CD4-positive, alpha-beta T cell treated with Interleukin-2 at 100 ng/mL for 4 hours (primary cell): ENCODE data around the gene CMBL.
"Not testable (repeated sequence)": the region's sequence is repeated elsewhere in the genome, so short reads cannot be mapped to it uniquely, and the experiment has no call there.

Experiments used
- DNase-seq: peaks from one replicate; pipeline ENCODE4 v3.0.0-alpha.2; 2020; ENCODE audit warnings: low spot score

CMBL gene

DNA sequence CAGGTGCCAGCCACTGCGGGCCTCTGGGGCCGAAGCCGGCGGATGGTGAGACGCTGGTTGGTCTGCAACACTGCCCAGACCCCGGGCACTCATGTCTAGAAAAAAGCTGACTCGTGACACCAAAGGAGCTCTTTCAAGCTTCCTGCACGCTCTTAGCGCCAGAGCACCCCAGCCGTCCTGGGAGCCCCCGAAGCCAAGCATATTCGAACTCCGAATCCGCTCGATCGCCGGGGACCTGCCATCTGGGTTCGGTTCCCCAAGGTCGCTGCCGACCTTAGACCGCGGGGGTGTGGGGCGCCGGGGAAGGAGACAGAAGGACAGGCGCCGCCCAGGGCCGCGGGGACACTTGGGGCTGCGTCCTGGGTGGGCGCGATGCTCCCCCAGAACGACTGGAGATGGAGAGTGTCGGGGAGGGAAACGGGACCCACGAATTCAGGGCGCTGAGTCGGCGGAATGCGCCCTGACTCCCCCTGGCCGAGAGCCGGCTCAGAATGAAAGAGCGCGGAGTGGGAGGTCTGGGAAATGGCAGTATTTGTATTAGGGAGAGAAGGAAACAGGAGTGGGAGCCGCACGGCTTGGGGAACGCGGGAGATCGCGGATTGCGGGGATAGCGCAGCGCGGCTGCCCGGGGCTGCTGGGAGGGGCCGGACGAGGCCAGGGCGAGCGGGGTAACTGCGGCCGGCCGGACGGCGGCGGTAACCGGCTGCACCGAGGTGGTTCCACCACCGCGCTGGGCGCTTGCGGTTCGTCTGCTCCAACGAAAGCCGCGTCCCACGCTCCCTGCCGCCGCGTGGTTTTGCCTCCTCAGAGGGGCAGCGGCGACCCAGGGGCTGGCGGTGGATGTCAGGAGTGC, 25.7 kb upstream of the CMBL start:
- no peak for DNase-seq

DNA sequence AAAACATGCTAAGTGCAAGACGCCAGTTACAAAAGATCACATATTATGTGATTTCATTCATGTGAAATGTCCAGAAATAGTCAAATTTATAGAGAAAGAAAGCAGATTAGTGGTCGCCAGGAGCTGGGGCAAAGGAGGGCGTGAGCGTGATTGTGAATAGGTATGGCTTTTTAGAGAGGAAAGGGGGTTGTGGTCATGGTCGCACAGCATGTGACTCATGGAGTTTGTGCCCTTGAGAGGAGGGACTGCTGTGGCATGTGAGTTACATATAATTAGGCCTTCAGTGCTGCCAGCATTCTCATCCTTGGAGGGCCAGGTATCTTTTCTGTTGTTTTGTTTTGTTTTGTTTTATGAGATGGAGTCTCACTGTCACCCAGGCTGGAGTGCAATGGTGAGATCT, 24.6 kb upstream of the CMBL start:
- no peak for DNase-seq

DNA sequence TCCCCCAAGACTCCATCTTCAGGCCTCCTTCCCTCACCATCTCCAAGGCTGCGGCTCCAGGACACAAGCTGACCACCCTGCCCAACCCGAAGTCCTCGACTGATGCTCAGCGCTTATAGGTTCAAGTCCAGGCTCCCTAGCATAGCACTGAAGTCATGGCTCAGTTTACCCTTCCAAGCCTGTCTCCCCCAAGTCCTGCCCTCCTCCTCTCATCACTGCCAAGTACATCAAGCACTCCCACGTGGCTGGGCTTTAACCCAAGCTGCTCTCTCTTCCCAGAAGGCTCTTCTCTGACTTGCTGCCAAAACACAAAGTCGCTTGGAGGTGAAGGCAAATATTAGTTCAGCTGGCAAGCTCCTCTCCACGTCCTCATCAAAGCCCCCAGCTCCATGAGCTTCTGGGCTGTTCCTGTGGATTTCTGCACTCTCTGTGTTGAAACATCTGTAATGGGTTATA, 23.7 kb upstream of the CMBL start:
- no peak for DNase-seq

DNA sequence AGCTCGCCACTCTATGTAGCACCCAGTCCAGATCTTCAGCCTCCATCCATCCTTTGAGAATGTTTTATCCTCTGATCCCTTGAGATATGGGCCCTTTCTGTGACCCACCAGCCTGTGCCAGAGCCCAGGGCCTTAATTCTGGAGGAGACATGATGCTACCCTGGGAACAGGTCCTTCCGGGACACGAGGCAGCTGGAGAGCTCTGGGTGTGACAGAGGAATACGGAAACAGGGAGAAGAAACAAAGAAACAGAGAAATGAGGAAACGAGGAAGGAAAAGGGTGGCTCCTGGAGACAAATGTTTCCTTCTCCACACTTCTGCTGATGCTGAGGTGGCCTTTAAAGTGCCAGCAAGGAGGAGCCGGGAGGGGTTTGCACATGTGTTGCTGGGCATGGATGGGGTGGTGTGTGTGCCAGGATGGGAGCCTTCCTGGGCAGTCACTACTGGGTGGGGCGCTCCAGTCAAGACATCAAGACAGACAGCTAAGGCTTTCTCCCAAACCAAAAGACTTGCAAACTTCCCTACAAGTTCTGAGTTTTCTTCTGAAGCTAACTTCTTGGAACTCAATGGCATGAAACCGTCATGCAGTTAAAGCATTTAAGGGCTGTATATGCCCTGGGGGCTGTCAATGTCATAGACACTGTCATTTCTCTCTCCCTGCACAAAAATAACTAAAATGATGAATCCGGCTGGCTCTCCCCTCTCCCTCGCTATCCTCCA, 23.0 kb upstream of the CMBL start:
- DNase-seq = no peak

DNA sequence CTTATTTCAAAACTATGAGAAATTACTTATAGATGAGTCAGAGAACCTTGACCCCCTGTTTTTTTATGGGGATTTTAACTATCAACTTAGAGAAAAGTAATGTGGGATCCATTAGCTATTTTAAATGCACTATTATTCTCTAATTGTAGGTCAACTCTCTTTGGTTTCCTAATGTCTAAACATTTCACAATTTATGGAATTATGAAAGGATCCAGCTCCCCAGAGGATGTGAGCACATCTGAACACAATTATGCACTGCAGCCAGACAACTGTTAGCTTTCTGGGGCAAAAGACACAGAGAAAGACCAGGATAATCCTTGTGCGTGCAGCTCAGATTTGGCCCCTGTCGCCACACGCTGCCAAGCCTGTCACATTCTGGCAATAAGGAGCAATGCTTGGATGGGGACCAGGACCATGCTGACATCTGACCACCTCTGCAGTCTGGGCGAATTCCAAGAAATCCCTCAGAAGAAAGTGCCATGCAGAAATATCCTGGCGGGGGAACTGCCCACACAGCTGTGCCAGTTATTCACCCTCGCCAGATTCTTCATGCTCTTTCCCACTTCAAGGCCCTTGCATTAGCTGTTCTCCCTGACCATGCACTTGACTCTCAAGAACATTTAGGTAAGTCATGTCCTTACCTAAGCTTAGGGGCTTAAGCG, 22.2 kb upstream of the CMBL start:
- no peak for DNase-seq

DNA sequence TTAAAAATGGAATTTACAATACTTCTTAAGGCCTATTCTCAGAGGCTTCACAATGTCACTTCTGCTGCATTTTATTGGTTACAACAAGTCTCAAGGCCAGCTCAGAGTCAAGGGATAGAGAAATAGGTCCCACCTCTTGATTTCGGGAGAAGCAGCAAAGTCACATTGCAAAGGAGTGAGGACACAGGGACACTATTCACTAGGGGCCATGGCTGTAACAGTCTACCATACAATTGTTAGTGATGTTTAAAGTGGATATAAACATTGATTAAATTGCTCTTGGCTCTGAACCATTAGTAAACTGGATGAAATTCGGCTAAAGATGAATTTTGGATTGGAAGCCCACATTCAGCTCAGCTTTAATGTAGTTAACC, 21.7 kb upstream of the CMBL start:
- no peak for DNase-seq

DNA sequence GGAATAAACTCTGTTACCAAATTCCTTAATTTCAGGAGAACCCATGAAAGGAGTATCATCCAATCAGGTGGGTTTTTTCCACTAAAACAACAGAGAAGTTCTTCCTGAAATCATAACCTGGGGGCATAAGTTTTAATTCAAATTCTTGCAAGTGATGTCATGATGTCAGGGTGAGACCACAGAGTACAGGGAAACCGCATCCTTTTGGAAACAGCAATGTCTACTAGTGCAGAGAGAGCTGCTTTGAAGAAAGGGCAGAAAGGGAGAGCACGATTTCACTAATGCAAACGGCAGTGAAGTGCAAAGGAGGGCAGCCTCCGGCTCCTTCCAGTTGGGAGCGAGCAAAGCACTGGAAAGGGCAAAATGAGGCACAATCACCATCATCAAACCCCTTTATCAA, 20.6 kb upstream of the CMBL start:
- DNase-seq = no peak

DNA sequence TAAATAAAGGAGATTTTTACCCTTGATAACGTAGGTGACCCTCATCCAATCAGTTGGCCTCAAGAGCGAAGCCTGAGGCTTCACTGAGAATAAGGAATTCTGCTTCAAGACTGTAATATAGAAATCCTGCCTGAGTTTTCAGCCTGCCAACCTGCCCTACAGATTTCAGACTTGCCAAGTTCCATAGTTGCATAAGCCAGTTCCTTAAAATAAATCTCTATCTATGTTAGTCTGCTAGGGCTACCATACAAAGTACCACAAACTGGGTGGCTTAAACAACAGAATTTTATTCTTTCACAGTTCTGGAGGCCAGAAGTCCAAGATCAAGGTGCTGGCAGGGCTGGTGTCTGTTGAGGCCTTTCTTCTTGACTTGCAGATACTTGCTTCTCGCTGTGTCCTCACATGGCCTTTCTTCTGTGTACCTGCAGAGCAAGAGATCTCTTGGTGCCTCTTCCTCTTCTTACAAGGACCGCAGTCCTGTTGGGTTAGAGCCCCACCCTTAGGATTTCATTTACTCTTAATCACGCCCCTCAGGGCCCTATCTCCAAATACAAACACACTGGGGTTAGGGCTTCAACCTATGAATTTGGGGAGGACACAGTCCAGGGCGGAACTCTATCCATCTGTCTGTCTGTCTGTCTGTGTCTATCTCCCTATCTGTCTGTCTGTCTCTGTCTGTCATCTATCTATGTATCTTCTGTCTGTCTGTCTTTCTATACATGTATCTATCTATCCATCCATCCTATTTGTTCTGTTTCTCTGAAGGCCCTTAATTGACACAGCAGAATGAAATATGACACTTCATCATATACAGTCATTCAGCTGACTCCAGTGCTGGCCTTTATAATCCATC, 17.0 kb upstream of the CMBL start:
- no peak for DNase-seq

DNA sequence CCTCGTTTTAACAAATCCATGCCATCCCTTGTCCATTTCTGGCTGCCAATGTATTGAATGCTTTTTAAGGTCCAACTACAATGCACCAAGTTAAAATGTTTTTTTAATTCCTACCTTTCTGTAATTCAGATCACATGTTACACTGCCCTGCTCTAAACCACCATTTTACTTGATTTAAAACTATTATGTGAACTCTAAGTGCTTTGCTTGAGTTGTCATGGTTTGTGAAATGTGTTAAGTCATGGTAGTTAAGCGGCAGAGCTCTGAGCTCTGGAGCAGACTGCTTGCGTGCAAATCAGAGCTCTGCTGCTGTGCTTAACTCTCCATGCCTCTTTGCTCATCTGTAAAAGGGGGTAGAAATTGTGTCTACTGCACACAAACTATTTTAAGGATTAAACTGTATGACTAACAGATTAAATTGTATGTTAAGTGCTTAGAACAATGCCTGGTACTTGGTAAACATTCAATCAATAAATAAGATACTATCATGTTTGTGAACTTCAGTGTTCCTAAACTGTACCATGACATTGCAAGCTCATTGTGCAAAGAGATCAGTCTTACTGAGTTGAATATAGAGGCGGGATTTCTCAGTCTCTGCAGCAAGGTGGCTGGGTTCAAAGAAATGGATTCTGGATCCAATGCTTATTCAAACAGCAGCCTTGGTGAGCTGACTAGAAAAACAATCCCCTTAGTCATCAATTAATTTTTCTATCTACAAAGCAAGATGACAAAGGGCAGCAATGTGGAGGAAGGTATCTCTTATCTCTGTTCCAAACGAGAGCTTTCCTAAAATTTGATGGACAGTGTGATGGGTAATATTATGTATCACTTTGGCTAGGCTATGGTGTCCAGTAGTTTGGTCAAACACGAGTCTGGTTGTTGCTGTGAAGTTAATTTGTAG, 16.1 kb upstream of the CMBL start:
- DNase-seq = no peak

DNA sequence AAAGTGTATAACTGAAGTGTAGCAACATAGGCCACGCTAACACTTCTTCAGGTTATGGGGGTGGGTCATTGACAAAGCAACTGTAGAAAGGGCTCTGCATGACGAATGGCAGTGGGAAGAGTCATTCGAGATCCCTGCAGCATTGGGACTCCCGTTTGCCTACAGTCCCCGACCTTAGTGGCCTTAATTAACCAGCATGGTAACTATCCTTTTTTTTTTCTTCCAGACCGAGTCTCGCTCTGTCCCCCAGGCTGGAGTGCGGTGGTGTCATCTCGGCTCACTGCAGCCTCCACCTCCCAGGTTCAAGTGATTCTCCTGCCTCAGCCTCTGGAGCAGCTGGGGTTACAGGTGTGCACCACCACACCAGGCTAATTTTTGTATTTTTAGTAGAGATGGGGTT, 14.2 kb upstream of the CMBL start:
- DNase-seq = no peak

DNA sequence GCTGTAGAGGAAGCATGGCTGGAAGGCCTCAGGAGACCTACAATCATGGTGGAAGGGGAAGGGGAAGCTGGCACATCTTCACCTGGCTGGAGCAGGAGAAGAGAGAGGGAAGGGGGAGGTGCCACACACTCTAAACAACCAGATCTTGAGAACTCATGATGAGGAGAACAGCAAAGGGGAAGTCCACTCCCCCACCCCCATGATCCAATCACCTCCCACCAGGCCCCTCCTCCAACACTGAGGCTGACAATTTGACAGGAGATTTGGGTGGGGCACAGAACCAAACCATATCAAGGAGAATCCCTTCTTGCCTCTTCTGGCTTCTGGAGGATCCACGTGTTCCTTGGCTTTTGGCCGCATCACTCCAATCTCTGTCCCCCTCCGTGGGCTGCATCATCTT, 13.1 kb upstream of the CMBL start:
- no peak for DNase-seq

DNA sequence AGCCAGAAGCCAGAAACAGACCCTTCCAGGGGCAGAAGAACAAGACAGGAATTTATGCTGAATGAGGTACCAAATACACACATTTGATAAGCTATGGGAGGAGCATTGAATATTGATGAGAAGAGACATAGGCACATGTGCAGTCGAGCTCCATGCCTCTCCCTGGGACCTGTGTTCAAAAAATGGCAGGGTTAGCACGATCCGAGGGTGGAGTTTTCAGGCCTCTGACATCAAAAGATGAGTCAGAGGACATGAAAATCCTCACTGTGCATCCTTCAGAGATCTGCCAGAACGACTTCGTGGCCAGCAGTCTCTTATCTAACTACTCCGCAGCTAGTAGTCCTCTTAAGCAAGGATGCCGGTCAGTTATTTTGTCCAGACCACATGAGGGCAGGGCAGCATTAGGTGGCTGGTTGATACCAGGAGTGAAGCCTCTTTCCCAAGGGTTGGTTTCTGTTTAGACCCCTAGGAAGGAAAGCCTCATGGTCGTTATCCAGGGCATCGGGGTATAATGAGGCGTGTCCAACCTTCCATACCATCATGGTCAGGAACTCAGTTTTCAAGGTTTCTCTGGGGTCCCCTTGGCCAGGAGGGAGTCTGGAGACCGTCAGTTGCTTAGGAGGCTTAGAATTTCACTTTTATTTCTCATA, 11.6 kb upstream of the CMBL start:
- DNase-seq = no peak

DNA sequence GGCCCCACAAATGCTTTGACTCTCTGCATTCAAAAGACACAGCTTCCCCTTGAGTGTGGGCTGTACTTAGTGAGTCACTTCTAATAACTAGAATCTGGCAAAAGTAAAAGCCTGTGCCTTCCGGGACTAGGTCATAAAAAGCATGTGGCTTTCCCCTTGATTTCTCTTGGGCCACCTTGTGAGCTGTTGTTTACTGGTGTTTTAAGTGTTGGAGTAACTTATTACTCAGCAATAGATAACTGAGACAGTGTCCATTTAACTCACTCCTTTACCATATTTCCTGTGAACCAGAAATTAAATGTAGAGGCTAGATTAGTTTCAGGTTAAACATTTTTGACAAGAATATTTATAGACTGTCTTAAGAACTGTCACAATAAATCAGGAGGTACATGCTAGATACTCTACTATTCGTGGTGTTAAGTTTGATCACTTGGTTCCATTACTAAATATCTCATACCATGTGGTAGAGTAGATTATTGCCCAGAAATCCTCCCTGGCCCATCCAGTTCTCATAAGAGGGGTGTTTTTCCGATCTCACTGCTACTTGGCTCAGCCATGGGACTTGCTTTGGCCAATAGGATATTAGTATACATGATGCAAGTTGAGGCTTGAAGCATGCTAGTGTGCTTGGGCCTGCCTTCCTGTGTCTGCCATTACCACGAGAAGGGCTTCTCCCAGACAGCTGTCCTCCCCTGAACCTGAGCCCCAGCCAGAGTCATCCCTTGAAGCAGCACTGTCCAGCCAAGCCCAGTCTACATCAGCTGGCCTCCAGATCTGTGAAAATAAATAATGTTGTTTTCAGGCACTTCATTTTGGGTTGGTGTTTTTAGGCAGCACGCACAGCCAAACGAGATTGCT, 10.4 kb upstream of the CMBL start:
- DNase-seq = no peak

DNA sequence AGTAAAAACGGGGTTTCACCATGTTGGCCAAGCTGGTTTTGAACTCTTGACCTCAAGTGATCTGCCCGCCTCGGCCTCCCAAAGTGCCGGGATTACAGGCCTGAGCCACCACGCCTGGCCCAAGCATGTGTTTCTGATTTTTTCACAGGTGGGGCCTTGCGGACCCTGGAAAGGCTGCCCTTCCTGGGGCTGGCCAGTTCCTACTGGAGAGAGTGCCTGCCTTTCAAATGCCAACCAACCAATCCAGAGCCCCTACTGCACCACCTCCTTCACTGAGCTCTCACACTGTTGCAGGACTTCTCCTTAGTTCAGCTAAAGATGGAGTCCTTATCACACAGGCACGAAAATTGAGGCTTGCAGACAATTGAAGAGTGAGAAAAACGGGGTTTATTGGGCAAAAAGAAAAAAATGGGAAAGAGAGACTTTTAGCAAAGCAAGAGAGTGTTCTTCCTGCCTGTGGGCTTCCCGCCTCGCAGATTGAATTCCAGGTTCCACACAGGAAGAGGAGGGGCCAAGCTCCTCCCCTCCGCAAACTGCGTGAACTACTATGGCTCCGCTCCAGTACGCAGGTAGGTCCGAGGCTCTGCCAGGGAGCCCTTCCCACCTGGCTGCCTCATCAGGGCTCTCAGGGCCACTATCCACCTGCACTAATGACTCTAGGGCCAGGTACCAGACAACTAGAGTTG, 8.3 kb upstream of the CMBL start:
- DNase-seq = no peak

DNA sequence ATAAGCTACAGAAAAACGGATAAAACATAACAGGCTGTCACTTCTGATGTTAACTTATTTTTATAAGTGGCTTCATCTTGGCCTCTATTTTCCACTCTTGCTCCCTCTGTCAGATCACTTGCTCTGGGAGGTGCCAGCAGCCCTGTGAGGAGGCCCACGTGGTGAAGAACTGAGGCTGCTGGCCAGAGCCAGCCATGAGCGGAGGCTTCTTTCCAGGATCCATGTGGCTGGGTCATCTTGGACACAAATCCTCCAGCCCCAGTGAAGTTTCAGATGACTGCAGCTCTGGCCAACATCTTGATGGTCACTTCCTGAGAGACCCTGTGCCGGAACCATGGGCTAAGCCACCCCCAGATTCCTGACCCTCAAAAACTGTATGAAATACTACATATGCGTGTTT, 7.5 kb upstream of the CMBL start:
- DNase-seq = no peak

DNA sequence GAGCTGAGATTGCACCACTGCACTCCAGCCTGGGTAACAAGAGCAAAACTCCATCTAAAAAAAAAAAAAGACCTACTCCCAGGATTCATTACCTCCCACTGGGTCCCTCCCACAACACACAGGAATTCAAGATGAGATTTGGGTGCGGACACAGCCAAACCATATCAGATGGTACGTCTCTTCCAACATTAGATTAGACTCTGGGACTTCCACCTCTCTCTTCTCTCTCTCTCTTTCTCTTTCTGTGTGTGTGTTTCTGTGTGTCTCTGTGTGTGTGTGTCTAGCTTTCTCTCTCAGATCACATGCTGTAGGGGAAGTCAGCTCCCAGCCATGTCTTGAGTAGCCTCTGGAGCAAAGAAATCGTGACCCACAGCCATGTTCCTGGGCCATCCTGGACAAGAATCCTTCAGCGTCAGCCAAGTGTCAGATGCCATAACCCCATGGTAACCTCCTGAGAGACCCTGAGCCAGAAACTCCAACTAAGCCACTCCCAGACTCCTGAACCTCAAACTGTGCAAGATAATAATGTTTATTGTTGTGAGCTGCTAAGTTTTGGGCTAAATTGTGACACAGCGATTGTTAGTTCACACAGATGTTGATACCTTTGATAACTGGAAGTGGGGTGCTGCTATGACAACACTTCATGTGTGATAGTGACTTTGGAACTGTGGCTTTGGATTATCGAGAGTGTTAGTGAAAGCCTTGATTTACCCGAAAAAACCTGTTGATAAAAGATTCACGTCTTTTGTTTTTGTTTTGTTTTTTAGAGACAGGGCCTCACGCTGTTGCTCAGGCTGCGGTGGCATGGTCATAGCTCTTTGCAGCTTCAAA, 4.1 kb upstream of the CMBL start:
- DNase-seq = no peak

DNA sequence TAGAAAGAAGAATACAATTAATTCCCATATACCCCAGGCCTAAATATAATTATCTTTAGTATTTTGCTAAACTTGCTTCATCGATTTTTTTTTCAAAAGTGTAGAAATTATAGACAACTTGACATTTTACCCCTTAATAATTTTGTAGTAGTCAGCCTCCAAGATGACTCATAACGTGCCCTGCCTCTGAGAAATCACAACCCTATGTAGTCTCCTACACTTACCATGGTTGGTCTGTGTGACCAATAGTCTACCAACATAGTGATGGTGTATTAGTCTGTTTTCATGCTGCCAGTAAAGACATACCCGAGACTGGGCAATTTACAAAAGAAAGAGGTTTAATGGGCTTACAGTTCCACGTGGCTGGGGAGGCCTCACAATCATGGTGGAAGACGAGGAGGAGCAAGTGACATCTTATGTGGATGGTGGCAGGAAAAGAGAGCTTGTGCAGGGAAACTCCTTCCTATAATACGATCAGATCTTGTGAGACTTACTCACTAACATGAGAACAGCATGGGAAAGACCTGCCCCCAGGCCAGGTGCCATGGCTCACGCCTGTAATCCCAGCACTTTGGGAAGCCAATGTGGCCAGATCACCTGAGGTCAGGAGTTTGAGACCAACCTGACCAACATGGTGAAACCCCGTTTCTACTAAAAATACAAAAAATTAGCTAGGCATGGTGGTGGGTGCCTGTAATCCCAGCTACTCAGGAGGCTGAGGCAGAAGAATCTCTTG, 3.3 kb upstream of the CMBL start:
- not testable (repeated sequence) for DNase-seq
